Measurements from ENCODE around the gene RETREG2. TPM values are rescaled to one million over a fixed set of nuclear protein-coding genes. Genes with fewer than 3 reads are reported as not detected.

The RETREG2 gene
- polyA plus RNA-seq, 1 experiment: 131 TPM

GRCh38 chr2:219176818-219177551 is 1.1 kb upstream of the RETREG2 start, which contains the start of gene CNPPD1:
TSS of gene CNPPD1 (minus strand) at chr2:219176925. CDS start at chr2:219176828, 97 bp downstream.
- DNase-seq (ENCODE audit: low read depth): peak; percentile 30
- ChIA-PET CTCF (interaction anchor here (0.6 to 8.5 kb wide), 9 partner anchors 15 to 176 kb away, joined by 3 to 90 read pairs (median 3); partner anchors contain the start of gene ZFAND2B), POLR2A (interaction anchor here (0.5 to 0.7 kb wide), 3 partner anchors 13 to 98 kb away, joined by 3 to 5 read pairs (median 4); partner anchors contain the start of gene ZFAND2B)
- Histone ChIP-seq H3K36me3 (ENCODE audit: control insufficient read depth, insufficient read depth, low read length) (peaks cover 41% of the 10 kb centered on the region), H3K27me3 (ENCODE audit: control insufficient read depth, insufficient read depth, low read length) (no peaks in the 10 kb centered on the region), H3K4me3 (ENCODE audit: low read depth, low read length) (peak within 1 kb of the TSS; percentile 95)
- TF ChIP-seq CTCF (IDR thresholded peaks at IDR 0.05; ENCODE audit: insufficient read depth, low read depth, low read length): no peak

GRCh38 chr2:219178377-219179175 is 501 bp downstream of the RETREG2 start:
- TF ChIP-seq CTCF (IDR thresholded peaks at IDR 0.05; ENCODE audit: insufficient read depth, low read depth, low read length): no peak
- H3K27me3 ChIP-seq (ENCODE audit: control insufficient read depth, insufficient read depth, low read length): no peaks in the 10 kb centered on the region
- no peak for DNase-seq (ENCODE audit: low read depth)
- CTCF ChIA-PET: interaction anchor here (1.3 kb wide), 1 partner anchor 99 kb away, joined by 3 read pairs; no protein-coding TSS in a partner anchor
- peaks cover 43% of the 10 kb centered on the region for H3K36me3 ChIP-seq (ENCODE audit: control insufficient read depth, insufficient read depth, low read length)
- POLR2A ChIA-PET: no interaction called here
- peak overlapping the region; percentile 95 for H3K4me3 ChIP-seq (ENCODE audit: low read depth, low read length)

- no peaks in the 10 kb centered on the region for H3K27me3 ChIP-seq (ENCODE audit: control insufficient read depth, insufficient read depth, low read length)
- peak overlapping the region; percentile 95; the same call in 1 of the 2 replicates for H3K4me3 ChIP-seq (ENCODE audit: low read depth, low read length)
- peaks cover 39% of the 10 kb centered on the region for H3K36me3 ChIP-seq (ENCODE audit: control insufficient read depth, insufficient read depth, low read length)
- POLR2A ChIA-PET: no interaction called here
- CTCF ChIA-PET: interaction anchor here (1.0 to 1.3 kb wide), 7 partner anchors 13 to 196 kb away, joined by 3 to 5 read pairs (median 3); partner anchors contain the start of genes NHEJ1 and ZFAND2B
- no peak for DNase-seq (ENCODE audit: low read depth)
- no peak for TF ChIP-seq CTCF (IDR thresholded peaks at IDR 0.05; ENCODE audit: insufficient read depth, low read depth, low read length)
Observed at GRCh38 chr2:219179601-219180465, 1.8 kb downstream of the RETREG2 start.

- no peak for DNase-seq (ENCODE audit: low read depth)
- no peak for TF ChIP-seq CTCF (IDR thresholded peaks at IDR 0.05; ENCODE audit: insufficient read depth, low read depth, low read length)
- ChIA-PET POLR2A (no interaction called here), CTCF (interaction anchor here (0.8 to 2.7 kb wide), 6 partner anchors 10 to 349 kb away, joined by 3 to 13 read pairs (median 4); partner anchors contain the start of genes SLC23A3 and ZFAND2B)
- no peaks in the 10 kb centered on the region for H3K27me3 ChIP-seq (ENCODE audit: control insufficient read depth, insufficient read depth, low read length)
- H3K36me3 ChIP-seq (ENCODE audit: control insufficient read depth, insufficient read depth, low read length): peaks cover 37% of the 10 kb centered on the region
- no peak overlapping the region for H3K4me3 ChIP-seq (ENCODE audit: low read depth, low read length)
Observed at GRCh38 chr2:219180961-219181360, 2.9 kb downstream of the RETREG2 start.

Data from BJ (cell line).